Measurements from ENCODE around the gene SND1. TPM values are rescaled to one million over a fixed set of nuclear protein-coding genes. Genes with fewer than 3 reads are reported as not detected.
A peak's percentile ranks its signal among the peaks of the same experiment; 100 is the strongest.

The SND1 gene
- total RNA-seq, 4 donors from 2014 or later = 55.5 to 305 (median 80.1) TPM

DNA sequence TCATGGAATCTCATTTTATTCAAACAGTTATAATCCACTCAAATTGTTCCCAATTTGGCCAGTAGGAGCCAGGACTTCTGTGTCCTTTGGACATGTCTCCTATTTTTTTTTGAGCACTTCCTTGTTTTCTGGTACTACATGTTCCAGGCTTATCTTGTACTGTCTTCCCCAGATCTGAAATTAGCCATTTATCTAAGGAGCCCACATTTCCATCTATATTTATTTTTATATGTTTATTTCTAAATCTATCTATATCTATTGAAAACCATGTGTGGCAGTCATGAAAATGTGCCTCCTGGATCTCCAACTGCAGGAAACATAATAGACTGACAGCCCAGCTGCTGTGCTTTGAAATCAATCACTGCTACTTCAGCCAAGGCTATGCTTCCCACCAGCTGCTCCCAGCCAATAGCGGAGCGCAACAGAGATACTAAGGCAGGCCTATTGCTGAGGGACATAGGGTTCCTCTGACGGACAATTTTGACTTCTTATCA lies 232.1 kb downstream of the SND1 start:
- no peak for DNase-seq
- no peak overlapping the region for H3K27ac ChIP-seq
- TF ChIP-seq POLR2A (IDR thresholded peaks at IDR 0.05) = no peak
- TF ChIP-seq, protein P1, sequence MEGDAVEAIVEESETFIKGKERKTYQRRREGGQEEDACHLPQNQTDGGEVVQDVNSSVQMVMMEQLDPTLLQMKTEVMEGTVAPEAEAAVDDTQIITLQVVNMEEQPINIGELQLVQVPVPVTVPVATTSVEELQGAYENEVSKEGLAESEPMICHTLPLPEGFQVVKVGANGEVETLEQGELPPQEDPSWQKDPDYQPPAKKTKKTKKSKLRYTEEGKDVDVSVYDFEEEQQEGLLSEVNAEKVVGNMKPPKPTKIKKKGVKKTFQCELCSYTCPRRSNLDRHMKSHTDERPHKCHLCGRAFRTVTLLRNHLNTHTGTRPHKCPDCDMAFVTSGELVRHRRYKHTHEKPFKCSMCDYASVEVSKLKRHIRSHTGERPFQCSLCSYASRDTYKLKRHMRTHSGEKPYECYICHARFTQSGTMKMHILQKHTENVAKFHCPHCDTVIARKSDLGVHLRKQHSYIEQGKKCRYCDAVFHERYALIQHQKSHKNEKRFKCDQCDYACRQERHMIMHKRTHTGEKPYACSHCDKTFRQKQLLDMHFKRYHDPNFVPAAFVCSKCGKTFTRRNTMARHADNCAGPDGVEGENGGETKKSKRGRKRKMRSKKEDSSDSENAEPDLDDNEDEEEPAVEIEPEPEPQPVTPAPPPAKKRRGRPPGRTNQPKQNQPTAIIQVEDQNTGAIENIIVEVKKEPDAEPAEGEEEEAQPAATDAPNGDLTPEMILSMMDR (IDR thresholded peaks at IDR 0.05) = peak in 3 of 6 experiments; percentile 26 to 28 (median 27)

DNA sequence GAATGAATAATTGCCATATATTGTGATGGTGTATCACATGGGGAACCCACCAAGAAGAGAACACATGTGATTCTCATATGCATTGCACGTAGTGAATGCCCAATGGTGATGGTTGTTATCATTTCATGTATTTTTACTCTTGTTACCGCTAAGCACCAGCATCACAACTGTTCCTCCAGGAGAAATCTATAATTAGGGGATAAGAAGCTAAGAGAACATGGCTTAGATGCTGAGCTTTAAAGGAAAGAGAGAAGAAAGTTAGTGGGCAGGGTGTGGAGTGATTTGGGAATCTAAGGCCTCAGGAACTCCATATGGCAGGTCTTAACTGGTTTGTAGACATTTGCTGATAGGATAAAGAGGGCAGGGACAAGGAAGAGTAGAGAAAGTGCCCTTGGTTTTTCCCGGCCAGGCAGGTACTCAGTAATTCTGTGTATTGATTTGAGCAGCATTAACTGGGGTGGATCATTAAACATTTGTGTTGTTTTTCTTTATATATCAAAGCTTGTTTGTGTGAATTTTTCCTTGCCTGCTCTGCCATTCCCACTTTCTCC lies 233.3 kb downstream of the SND1 start:
- no peaks in the 10 kb centered on the region for H3K9me3 ChIP-seq
- TF ChIP-seq, protein P1 (IDR thresholded peaks at IDR 0.05) = no peak
- no peak for TF ChIP-seq POLR2A (IDR thresholded peaks at IDR 0.05)
- no peak overlapping the region for H3K4me3 ChIP-seq
- peaks cover 0 to 12% (median 0%) of the 10 kb centered on the region in 3 donors for H3K36me3 ChIP-seq
- H3K27me3 ChIP-seq = no peaks in the 10 kb centered on the region
- no peak for DNase-seq
- no peak overlapping the region for H3K27ac ChIP-seq
- no peaks in the 10 kb centered on the region for H3K4me1 ChIP-seq

More for the DNA sequence above, 232.1 kb downstream of the SND1 start:
- no peak overlapping the region for H3K4me3 ChIP-seq
- H3K36me3 ChIP-seq = peaks cover 0 to 12% (median 0%) of the 10 kb centered on the region in 3 donors
- H3K4me1 ChIP-seq = no peaks in the 10 kb centered on the region
- H3K27me3 ChIP-seq = no peaks in the 10 kb centered on the region
- no peaks in the 10 kb centered on the region for H3K9me3 ChIP-seq

DNA sequence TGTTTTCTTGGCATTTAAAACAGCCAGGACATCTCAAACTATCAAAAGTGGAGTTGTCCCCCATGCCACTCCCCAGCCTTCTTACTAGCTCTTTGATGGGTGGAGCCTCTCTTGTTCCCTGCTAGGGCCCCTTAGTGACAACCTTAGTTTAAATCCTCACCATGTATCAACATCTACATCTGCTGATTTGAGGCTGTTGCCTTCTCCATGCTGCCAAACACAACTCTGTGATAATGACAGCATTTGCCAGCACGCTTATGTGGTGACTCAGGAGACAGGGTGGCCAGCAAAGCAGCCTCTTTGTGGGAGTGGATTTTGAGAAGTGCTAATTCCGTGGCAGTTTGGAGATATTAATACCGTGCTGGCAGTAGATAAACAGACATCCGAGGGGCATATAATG lies 233.8 kb downstream of the SND1 start:
- no peaks in the 10 kb centered on the region for H3K4me1 ChIP-seq
- no peak for TF ChIP-seq POLR2A (IDR thresholded peaks at IDR 0.05)
- TF ChIP-seq, protein P1 (IDR thresholded peaks at IDR 0.05) = no peak
- H3K9me3 ChIP-seq = no peaks in the 10 kb centered on the region
- DNase-seq = no peak
- no peak overlapping the region for H3K4me3 ChIP-seq
- H3K27me3 ChIP-seq = no peaks in the 10 kb centered on the region
- peaks cover 0 to 12% (median 0%) of the 10 kb centered on the region in 3 donors for H3K36me3 ChIP-seq
- H3K27ac ChIP-seq = no peak overlapping the region

DNA sequence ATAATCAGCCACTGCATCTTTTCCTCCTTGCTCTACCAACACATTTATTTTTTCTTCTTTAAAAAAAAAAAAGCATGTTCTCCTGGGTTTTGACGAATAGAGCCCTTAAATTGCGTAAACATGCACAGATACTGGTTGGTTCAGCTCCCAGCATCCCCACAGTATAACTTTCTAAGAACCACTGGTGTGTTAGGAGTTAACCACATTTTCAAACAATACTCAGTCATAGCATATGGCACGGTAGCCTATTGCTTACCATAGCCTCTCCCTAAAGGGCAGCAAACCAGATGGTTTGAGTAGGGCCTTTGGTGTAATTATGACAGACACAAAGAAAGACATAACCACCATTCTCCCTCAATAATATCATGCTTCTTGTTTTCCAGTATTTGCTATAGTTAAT lies 234.3 kb downstream of the SND1 start:
- Histone ChIP-seq H3K27me3 (no peaks in the 10 kb centered on the region), H3K9me3 (no peaks in the 10 kb centered on the region), H3K4me1 (no peaks in the 10 kb centered on the region), H3K4me3 (no peak overlapping the region), H3K36me3 (peaks cover 0 to 12% (median 0%) of the 10 kb centered on the region in 3 donors), H3K27ac (no peak overlapping the region)
- DNase-seq = no peak
- TF ChIP-seq, protein P1 (IDR thresholded peaks at IDR 0.05) = no peak
- TF ChIP-seq POLR2A (IDR thresholded peaks at IDR 0.05) = no peak

DNA sequence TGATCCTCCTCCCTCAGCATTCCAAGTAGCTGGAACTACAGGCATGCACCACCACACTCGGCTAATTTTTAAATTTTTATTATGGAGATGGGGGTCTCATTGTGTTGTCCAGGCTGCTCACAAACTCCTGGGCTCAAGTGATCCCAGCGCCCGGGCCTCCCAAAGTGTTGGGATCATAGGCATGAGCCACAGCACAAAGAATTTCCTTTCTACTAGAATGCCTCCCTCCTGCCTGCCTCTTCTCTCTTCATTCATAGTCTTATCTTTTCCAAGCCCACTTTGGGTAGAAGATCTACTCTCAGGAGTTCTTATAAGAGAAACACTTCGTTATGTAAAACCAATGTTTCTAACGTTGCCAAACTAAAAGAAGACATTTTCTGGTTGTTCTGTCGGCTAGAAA lies 235.1 kb downstream of the SND1 start:
- TF ChIP-seq POLR2A (IDR thresholded peaks at IDR 0.05) = no peak
- TF ChIP-seq, protein P1 (IDR thresholded peaks at IDR 0.05) = no peak
- H3K36me3 ChIP-seq = peaks cover 0 to 12% (median 0%) of the 10 kb centered on the region in 3 donors
- H3K9me3 ChIP-seq = no peaks in the 10 kb centered on the region
- no peaks in the 10 kb centered on the region for H3K4me1 ChIP-seq
- no peaks in the 10 kb centered on the region for H3K27me3 ChIP-seq
- no peak for DNase-seq
- no peak overlapping the region for H3K27ac ChIP-seq
- H3K4me3 ChIP-seq = no peak overlapping the region
